Measurements from ENCODE around the gene ARHGAP15.

The ARHGAP15 gene

GRCh38 chr2:143682436-143683055 lies 553.3 kb downstream of the ARHGAP15 start:
- no peak for DNase-seq (ENCODE audit: low read depth in 1 of 2, low spot score in 1 of 2)

GRCh38 chr2:143683977-143684376 lies 554.8 kb downstream of the ARHGAP15 start:
- DNase-seq (ENCODE audit: low read depth in 1 of 2, low spot score in 1 of 2) = no peak

DNA sequence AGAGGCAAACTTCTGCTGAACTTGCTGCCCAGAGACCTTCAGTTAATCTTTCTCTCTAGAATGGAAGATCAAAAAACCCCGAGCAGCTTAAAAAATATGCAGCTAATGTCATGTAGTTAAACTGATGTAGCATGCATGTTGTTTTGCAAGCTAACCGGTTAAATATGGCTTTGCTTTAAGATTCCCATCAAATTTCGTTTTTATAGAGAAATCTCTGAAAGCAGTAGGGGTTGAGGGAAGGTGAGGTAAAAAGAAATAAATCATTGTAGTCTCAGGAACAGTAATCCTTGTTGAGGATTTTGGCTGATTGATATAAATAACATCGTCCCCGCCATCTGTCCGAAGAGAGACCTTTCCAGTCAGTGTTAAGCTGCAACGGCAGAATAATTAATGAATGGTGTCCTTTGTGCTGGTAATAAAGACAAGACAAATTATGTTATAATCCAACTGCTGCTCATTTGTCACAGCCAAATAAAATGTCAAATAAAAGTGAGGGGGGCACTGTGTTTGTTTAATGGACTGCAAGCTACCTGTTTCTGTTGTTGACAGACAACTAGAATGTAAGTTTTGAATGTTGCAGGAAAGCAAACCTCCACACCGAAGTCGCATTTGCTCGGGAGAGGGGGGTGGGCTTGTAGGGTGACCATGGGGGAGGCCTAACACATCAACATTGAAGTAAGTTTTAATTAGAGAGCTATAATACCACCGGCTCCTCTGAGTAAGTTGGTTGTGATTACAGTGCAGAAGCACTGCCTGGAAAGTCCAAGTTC lies 555.5 kb downstream of the ARHGAP15 start:
- DNase-seq (ENCODE audit: low read depth in 1 of 2, low spot score in 1 of 2) = no peak

GRCh38 chr2:143685421-143686078 lies 556.3 kb downstream of the ARHGAP15 start:
- DNase-seq (ENCODE audit: low read depth in 1 of 2, low spot score in 1 of 2) = no peak

DNA sequence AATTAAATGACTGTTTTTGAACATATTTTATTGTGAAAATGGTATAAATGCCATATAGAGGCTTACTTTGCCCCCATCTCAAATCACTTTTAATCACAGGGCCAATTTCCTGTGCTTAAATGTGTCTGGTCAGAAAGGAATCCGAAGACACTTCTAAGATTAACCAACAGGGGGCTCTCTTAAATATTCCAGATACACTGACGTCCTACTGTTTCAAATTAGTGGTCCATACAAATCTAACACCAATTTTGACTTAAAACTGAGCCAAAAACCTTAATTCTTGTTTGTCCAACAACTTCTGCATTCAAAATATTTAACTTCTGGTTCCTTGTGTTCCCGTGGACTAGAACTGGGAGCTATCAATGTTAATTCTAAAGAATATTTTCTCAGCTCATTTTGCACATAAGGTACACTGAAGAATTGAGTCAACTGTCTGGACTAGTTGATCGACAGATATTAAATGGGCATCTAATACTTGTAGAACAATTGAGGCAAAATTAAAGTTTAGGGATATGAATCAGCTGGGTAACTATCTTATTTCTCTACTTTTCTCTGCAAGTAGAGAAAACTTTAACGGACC lies 557.5 kb downstream of the ARHGAP15 start:
- DNase-seq (ENCODE audit: low read depth in 1 of 2, low spot score in 1 of 2) = no peak

DNA sequence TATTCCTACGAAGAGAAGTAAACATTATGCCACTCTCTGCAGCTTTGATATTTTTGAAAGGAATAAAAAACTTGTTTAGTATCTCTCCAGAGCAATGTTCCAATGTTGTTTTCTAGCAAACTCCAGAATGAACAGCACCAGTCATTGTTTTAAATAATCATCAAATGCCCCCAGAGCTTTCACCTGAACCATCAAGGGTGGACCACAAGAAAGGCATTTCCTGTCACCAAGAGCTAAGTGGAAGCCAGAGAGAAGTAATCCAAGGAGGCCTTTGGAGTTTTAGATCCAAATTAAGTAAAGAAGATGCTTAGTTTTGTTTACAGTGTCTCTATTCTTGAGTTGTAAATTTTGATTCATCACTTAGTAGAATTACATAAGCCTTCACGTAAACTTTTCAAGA lies 559.0 kb downstream of the ARHGAP15 start:
- DNase-seq (ENCODE audit: low read depth in 1 of 2, low spot score in 1 of 2) = no peak

- DNase-seq (ENCODE audit: low read depth in 1 of 2, low spot score in 1 of 2) = no peak
Measured at GRCh38 chr2:143688815-143689214, 559.6 kb downstream of the ARHGAP15 start.

DNA sequence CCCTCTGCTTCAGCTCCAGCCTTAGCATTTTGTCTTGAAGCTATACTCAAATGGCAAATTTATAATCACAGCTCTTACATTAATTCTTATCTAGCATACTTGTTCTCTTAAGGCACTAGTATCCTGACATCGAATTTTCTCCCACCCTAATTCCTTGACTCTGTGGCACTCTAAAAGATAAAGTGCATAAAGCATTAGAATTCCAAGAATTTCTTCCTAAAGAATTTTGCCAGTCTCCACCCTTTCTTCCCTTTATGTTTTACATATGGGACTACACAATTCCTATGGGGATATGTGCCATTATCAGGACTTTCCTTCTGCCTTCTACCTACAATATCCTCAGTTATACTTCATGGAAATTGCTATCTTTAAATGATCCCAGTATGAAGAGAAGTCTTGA lies 560.3 kb downstream of the ARHGAP15 start:
- DNase-seq (ENCODE audit: low read depth in 1 of 2, low spot score in 1 of 2) = no peak

DNA sequence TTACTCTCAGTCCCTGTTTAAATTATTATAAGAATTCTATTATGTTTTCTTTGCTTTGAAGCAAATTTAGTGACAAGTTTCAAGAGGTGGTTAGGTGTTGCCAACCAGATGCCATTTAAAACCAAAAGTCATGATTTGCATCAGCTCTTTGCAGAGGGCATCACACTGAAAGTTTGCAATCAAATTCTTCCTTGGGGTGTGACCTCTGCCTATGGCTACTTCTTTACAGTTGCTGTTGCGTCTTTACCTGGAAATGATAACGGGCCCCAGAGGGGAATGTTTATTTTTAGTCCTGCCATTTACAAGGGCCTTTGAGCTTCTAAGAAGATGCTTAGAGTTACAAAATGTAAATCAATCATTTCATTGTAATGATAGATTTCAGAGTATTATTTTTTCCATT lies 561.0 kb downstream of the ARHGAP15 start:
- no peak for DNase-seq (ENCODE audit: low read depth in 1 of 2, low spot score in 1 of 2)

- no peak for DNase-seq (ENCODE audit: low read depth in 1 of 2, low spot score in 1 of 2)
Measured at GRCh38 chr2:143691121-143691520, 561.9 kb downstream of the ARHGAP15 start.

DNA sequence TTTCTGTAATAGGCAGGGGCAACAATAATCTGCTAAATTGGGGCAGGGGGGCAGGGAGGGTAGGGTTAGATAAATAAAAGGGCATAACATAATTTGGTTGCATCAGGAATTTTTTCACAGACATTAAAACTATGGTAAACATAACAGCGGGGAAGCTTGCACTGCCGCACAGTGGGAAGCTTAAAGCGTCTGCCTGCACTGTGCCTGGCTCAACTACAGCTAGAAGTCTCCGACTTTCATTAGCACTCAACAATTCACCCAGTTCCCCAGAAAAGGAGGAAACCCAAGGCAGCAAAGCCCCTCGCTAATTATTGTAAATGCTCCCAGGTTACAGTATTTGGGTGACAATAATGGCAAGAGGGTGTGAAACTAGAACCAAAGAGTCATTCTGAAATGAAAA lies 562.9 kb downstream of the ARHGAP15 start:
- no peak for DNase-seq (ENCODE audit: low read depth in 1 of 2, low spot score in 1 of 2)

GRCh38 chr2:143692967-143693366 lies 563.7 kb downstream of the ARHGAP15 start:
- DNase-seq (ENCODE audit: low read depth in 1 of 2, low spot score in 1 of 2) = no peak

- no peak for DNase-seq (ENCODE audit: low read depth in 1 of 2, low spot score in 1 of 2)
Measured at GRCh38 chr2:143694335-143694734, 565.1 kb downstream of the ARHGAP15 start.

- no peak for DNase-seq (ENCODE audit: low read depth in 1 of 2, low spot score in 1 of 2)
Measured at GRCh38 chr2:143696651-143697050, 567.4 kb downstream of the ARHGAP15 start.

DNA sequence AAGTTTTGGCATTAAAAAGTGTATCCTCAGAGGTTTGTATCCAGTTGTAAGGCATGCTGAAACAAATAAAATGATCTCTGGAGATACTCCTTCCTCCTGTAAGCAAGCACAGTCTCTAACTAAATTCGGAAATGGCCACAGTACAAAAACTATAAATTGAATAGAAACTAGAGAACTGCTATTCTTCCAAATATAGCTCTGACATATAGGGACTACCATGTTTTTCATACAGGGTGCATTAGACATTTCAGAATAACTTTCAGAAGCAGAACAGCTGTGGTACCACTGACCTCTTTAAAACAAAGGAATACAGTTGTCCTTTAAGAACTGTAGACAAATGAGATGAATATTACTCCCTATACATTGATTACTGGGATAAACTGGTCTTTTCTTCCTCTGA lies 568.5 kb downstream of the ARHGAP15 start:
- DNase-seq (ENCODE audit: low read depth in 1 of 2, low spot score in 1 of 2) = no peak

DNA sequence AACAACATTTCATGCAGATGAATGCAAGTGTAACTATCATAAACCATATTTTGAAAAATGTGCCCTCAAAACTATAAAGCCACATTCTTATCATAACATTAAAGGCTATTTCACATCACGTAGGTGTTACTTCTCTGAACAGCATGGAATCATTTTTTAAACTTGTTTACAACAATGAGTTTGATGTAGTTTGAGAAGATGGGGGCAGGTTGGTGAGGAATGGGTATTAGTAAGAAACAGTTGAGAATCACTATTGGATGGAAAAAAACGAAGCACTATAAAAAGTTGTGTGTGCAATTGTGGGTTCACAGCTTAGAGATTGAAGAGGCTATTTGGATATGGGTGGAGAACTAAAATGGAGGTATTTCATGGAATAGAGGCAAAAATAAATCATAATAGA lies 569.1 kb downstream of the ARHGAP15 start:
- no peak for DNase-seq (ENCODE audit: low read depth in 1 of 2, low spot score in 1 of 2)

DNA sequence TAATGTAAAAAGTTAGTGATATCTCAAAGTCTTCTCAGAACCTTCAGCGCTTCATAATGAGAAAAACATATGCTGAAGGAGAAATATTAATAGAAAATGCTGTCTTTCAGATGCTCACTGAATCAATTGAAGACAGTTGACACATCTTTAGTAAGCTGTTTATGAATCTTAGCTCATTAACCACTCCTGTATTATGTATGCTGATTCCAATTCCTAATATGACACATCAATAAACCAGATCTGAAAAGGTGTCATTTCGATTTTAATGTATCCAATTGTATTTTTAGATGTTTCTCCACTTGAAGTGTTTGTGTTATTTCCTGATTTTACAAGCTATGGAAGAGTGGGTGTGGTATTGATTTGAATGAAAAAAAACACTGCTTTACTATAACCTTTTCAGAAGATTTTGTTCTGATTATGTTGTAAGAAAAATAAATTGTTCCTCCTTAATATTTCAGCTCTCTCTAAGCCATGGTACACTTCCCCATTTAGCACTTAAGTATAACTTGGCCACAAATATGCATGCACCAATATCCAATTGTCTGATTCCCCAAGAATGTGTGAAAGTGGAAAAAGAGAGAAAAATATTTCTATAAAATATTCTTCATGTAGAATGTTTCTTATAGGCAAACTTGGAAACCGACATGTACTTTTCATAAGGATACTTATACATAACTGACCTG lies 569.8 kb downstream of the ARHGAP15 start:
- no peak for DNase-seq (ENCODE audit: low read depth in 1 of 2, low spot score in 1 of 2)

- no peak for DNase-seq (ENCODE audit: low read depth in 1 of 2, low spot score in 1 of 2)
Measured at GRCh38 chr2:143700865-143701264, 571.6 kb downstream of the ARHGAP15 start.

DNA sequence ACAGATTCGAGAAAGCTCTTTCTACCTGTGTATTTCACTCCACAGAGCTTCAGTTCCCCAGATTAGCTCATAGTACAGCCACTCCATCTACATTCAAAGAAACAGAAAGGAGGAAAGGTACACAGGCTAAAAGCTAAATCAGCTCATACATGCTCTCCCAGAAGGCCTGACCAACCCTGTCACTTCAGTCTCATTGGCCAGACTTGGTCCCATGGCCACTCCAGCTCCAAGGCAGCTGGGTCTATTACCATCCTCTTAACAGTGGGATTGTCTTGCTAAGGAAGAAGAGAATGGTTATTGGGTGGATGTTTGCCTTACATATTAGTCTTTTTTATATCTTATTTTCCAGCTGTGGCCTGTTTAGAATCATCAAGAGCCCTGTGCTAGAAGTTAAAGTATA lies 572.6 kb downstream of the ARHGAP15 start:
- DNase-seq (ENCODE audit: low read depth in 1 of 2, low spot score in 1 of 2) = no peak

DNA sequence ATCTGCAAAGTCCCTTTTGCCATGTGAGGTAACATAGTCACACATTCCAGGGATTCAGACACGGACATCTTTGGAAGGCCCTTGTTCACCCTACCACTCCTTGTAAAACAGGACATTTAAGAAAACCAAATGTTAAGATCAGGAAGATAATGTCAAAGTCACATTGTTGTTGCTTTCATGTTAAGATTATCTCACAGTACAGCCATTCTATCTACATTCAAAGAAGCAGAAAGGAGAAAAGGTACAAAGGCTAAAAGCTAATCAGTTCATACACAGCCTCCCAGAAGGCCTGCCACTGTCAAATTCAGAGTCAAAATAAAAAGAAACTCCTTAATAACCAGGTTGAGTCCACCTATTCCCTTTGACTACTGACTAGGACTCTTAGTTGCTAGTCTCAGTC lies 573.7 kb downstream of the ARHGAP15 start:
- DNase-seq (ENCODE audit: low read depth in 1 of 2, low spot score in 1 of 2) = no peak

GRCh38 chr2:143704451-143705106 lies 575.4 kb downstream of the ARHGAP15 start:
- peak in 1 of 2 donors; percentile 4 for DNase-seq (ENCODE audit: low read depth in 1 of 2, low spot score in 1 of 2)

Measured in activated CD4-positive, alpha-beta T cell treated with anti-CD3 and anti-CD28 coated beads, Interleukin-2, amount 50 U/mL, for 24 hours (primary cell).